GM12878 (cell line): ENCODE results near the gene JAG2. TPM values are rescaled to one million over a fixed set of nuclear protein-coding genes. Genes with fewer than 3 reads are reported as not detected.

Source experiments
- ATAC-seq: fragments of 200-7000 bp; cut with Tn5 transposase; 3 replicates; pipeline ENCODE4 v1.9.1; 2020; ENCODE audit warnings: mild to moderate bottlenecking, moderate library complexity
- BruUV-seq: library from RNA; stranded (reverse); fragments of 400-500 nt; replicated peaks from 2 replicates; lab custom pipeline; 2021; lab: Mats Ljungman, UMichigan
- CTCF ChIA-PET: fragments of 300-600 bp; sonication (Branson Sonifier 250); formaldehyde crosslinking; extraction: SDS; loops from one replicate; lab custom pipeline; 2021; ENCODE audit warnings: inconsistent platforms; lab: Yijun Ruan, JAX
- POLR2A ChIA-PET: fragments of 350-600 bp; formaldehyde crosslinking; extraction: SDS; loops from one replicate; lab custom pipeline; 2021; ENCODE audit warnings: inconsistent platforms; lab: Charles Lee
- RAD21 ChIA-PET: fragments of 300-600 bp; sonication (Branson Sonifier 250); formaldehyde crosslinking; loops from one replicate; lab custom pipeline; 2023; ENCODE audit warnings: antibody characterized with exemption; ENCODE audit not compliant: unreplicated experiment; lab: Charles Lee
- SMC1A ChIA-PET: fragments of 300-600 bp; sonication (Branson Sonifier 250); formaldehyde crosslinking; loops from one replicate; lab custom pipeline; 2023; ENCODE audit not compliant: unreplicated experiment, uncharacterized antibody; lab: Charles Lee
- DNase-seq: peaks from one replicate; pipeline ENCODE4 v3.0.0-alpha.2; 2011; ENCODE audit warnings: low read depth, low spot score
- FAIRE-seq: peaks from 3 replicates; lab custom pipeline; 2011; peaks lifted over from hg19 to GRCh38; lab: Jason Lieb, UNC
- H2AFZ ChIP-seq: 2 replicates; pipeline ENCODE4 v1.6.0; 2011; ENCODE audit warnings: low read depth, low read length, control low read depth; ENCODE audit not compliant: control insufficient read depth
- H3K27ac ChIP-seq: 2 replicates; pipeline ENCODE4 v1.5.1; 2011; ENCODE audit warnings: control low read depth; ENCODE audit not compliant: control insufficient read depth, insufficient read depth
- H3K27me3 ChIP-seq, 2 experiments: replicated peaks in 1 of 2; 2 replicates each; pipeline versions ENCODE4 v1.6.0 to v1.6.1; 2011; ENCODE audit warnings: low read length in 1 of 2; ENCODE audit not compliant: control insufficient read depth in 2 of 2, insufficient read depth in 2 of 2
- H3K36me3 ChIP-seq, 2 experiments: 2 replicates each; pipeline ENCODE4 v1.5.1; 2011; ENCODE audit warnings: low read length in 1 of 2; ENCODE audit not compliant: control insufficient read depth in 2 of 2, insufficient read depth in 2 of 2
- H3K4me1 ChIP-seq: 2 replicates; pipeline ENCODE4 v1.6.1; 2011; ENCODE audit warnings: mild to moderate bottlenecking, low read length, moderate library complexity, mixed read lengths; ENCODE audit not compliant: control insufficient read depth, insufficient read depth
- H3K4me2 ChIP-seq: 2 replicates; pipeline ENCODE4 v1.6.0; 2011; ENCODE audit warnings: control low read depth; ENCODE audit not compliant: control insufficient read depth, insufficient read depth
- H3K4me3 ChIP-seq: fragments of 200-600 bp; sonication (generic); 2 replicates; pipeline ENCODE4 v1.5.1; 2016
- H3K79me2 ChIP-seq: 2 replicates; pipeline ENCODE4 v1.6.0; 2011; ENCODE audit warnings: low read length; ENCODE audit not compliant: control insufficient read depth, insufficient read depth
- H3K9ac ChIP-seq: 2 replicates; pipeline ENCODE4 v1.8.0; 2011; ENCODE audit warnings: low read length, control low read depth, mixed read lengths; ENCODE audit not compliant: control insufficient read depth, insufficient read depth
- H3K9me3 ChIP-seq: replicated peaks from 3 replicates; pipeline ENCODE4 v1.5.1; 2011; ENCODE audit warnings: mild to moderate bottlenecking, low read length; ENCODE audit not compliant: control insufficient read depth, insufficient read depth
- H4K20me1 ChIP-seq: 2 replicates; pipeline ENCODE4 v1.6.0; 2011; ENCODE audit not compliant: control insufficient read depth, insufficient read depth
- BCLAF1 ChIP-seq: fragments of 450-650 bp; IDR thresholded peaks from 2 replicates; pipeline ENCODE4 v1.6.1; 2017; ENCODE audit warnings: antibody characterized with exemption, mild to moderate bottlenecking, moderate library complexity
- CHD1 ChIP-seq: IDR thresholded peaks from 2 replicates; pipeline ENCODE4 v1.6.1; 2012; ENCODE audit warnings: low read depth, low read length, improper control_type of control experiment
- CREB1 ChIP-seq: IDR thresholded peaks from 2 replicates; pipeline ENCODE4 v1.6.1; 2012; ENCODE audit warnings: low read depth, mild to moderate bottlenecking, inconsistent platforms
- ETV6 ChIP-seq, 2 experiments: fragments of 450-650 bp in 1 of 2; IDR thresholded peaks in 1 of 2; conservative IDR thresholded peaks in 1 of 2; 2 replicates each; pipeline ENCODE4 v1.6.1; 2014; ENCODE audit warnings: antibody characterized with exemption in 1 of 2, borderline replicate concordance in 1 of 2, low read depth in 1 of 2, mild to moderate bottlenecking in 1 of 2, moderate library complexity in 1 of 2
- GABPA ChIP-seq: IDR thresholded peaks from 2 replicates; pipeline ENCODE4 v1.6.1; 2014; ENCODE audit warnings: antibody characterized with exemption, low read depth, mild to moderate bottlenecking, inconsistent platforms
- HCFC1 ChIP-seq: fragments of 150-350 bp; IDR thresholded peaks from 2 replicates; pipeline ENCODE4 v1.6.1; 2014; ENCODE audit warnings: low read length
- IKZF2 ChIP-seq, 2 experiments: fragments of 450-650 bp; IDR thresholded peaks; 2 replicates each; pipeline ENCODE4 v1.6.1; 2017; ENCODE audit warnings: mild to moderate bottlenecking in 2 of 2, moderate library complexity in 2 of 2
- SMAD5 ChIP-seq: IDR thresholded peaks from 2 replicates; pipeline ENCODE4 v1.6.1; 2016; ENCODE audit warnings: antibody characterized with exemption, low read depth
- SP1 ChIP-seq: IDR thresholded peaks from one replicate; pipeline ENCODE4 v1.6.1; 2011; ENCODE audit warnings: low read depth, low read length
- WGBS: methylation state at CpG from one replicate; pipeline ENCODE4 v1.1.6; 2016; ENCODE audit warnings: low lambda C conversion rate; ENCODE audit not compliant: insufficient replicate concordance, insufficient coverage; ENCODE audit errors: missing lambda C conversion rate; 5-methylcytosine and 5-hydroxymethylcytosine counted together
- in situ Hi-C: fragments of 300-500 bp; cut with MboI; formaldehyde crosslinking; loops from 9 replicates; pipeline ENCODE4 v1.14.3; 2018; ENCODE audit warnings: mixed read lengths
- intact Hi-C: fragments of 100-400 bp; cut with micrococcal nuclease; formaldehyde crosslinking; loops from one replicate; pipeline ENCODE4 v1.14.2; 2022; ENCODE audit not compliant: unreplicated experiment
- polyA plus RNA-seq, 11 experiments: library from polyadenylated mRNA; depleted of rRNA in 4 of 11; unstranded in 6 of 11; stranded (reverse) in 5 of 11; fragments of >200 nt; fragmentation: Nextera tagmentation in 4 of 11; fragmentation: Illumina TruSeq in 1 of 11; extraction: Ambion mirVana in 4 of 11; extraction: Trizol in 1 of 11; gene quantifications; 1 replicate in 1 of 11; 2 replicates in 10 of 11; pipeline versions ENCODE4 v1.2.1 to v1.2.3, GENCODE V29; 2011 to 2016; ENCODE audit warnings: inconsistent platforms in 2 of 11, missing spikeins in 2 of 11, low read depth in 1 of 11
- total RNA-seq, 4 experiments: library from RNA; depleted of rRNA in 3 of 4; stranded (reverse); fragments of >200 nt in 3 of 4; fragmentation: Illumina TruSeq in 1 of 4; extraction: Trizol in 1 of 4; gene quantifications; 2 replicates each; pipeline versions ENCODE4 v1.2.1 to v1.2.3, GENCODE V29; 2013 to 2021
- TF ChIP-seq, protein P1 (sequence below): IDR thresholded peaks from 2 replicates; pipeline ENCODE4 v1.6.1; 2011; ENCODE audit warnings: low read depth, low read length, improper control_type of control experiment, borderline replicate concordance
- TF ChIP-seq, protein P2 (sequence below): IDR thresholded peaks from 2 replicates; pipeline ENCODE4 v1.6.1; 2011; ENCODE audit warnings: low read depth, mild to moderate bottlenecking, low read length, moderate library complexity, borderline replicate concordance; ENCODE audit errors: extremely low read depth
- TF ChIP-seq, protein P3 (sequence below): fragments of 450-650 bp; IDR thresholded peaks from 2 replicates; pipeline ENCODE4 v1.6.1; 2016; ENCODE audit warnings: mild to moderate bottlenecking, moderate library complexity, borderline replicate concordance

The JAG2 gene
- total and polyA plus RNA-seq, 10 of the 15 experiments (the other 5 are each of a cell fraction or from before 2014, with no cell fraction given) = 0.04 to 0.14 (median 0.06) TPM; not detected in 5

GRCh38 chr14:105192866-105193731, 24.5 kb upstream of the JAG2 start (continued):
- TF ChIP-seq BCLAF1 = no peak
- TF ChIP-seq, protein P1, sequence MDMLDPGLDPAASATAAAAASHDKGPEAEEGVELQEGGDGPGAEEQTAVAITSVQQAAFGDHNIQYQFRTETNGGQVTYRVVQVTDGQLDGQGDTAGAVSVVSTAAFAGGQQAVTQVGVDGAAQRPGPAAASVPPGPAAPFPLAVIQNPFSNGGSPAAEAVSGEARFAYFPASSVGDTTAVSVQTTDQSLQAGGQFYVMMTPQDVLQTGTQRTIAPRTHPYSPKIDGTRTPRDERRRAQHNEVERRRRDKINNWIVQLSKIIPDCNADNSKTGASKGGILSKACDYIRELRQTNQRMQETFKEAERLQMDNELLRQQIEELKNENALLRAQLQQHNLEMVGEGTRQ = no peak
- TF ChIP-seq SP1 = no peak
- no peak for TF ChIP-seq HCFC1
- TF ChIP-seq GABPA = no peak
- no peak for TF ChIP-seq CHD1

DNA sequence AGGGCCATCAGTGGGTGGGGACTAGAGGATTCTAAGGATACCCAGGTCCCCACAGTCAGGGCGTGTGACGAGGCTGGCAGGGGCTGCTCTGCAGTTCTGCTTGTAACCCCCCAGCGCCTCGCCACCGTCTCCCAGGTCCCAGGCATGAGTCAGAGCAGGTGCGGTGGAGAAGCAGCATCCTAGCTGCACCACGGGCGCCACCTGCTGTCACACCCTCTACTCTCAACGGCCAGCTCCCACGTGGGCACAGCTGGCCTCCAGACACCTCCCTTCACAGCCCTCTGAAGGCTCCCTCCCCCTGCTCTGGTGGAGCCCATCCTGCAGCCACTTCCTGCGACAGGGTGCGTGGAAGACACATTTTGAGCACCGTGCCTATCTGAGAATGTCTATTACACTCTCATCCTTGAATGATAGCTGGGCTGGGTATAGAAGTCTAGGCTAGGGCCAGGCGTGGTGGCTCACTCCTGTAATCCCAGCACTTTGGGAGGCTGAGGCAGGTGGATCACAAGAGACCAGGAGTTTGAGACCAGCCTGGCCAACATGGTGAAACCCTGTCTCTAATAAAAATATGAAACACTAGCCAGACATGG, 19.5 kb upstream of the JAG2 start:
- H3K36me3 ChIP-seq = no peaks in the 10 kb centered on the region
- ChIA-PET CTCF (interaction anchor here (1.0 kb wide), 1 partner anchor 98 kb away, joined by 4 read pairs; no protein-coding TSS in a partner anchor), RAD21 (interaction anchor here (0.6 kb wide), 1 partner anchor 200 kb away, joined by 4 read pairs; no protein-coding TSS in a partner anchor), SMC1A (interaction anchor here (1.2 kb wide), 1 partner anchor 98 kb away, joined by 3 read pairs; no protein-coding TSS in a partner anchor), POLR2A (no interaction called here)
- FAIRE-seq = no peak
- no peaks in the 10 kb centered on the region; a peak in 1 of 4 replicates for H3K27me3 ChIP-seq
- H3K4me1 ChIP-seq = no peaks in the 10 kb centered on the region
- no peak overlapping the region for H2AFZ ChIP-seq
- WGBS = 64% methylated on average over 14 of the region's 14 CpGs
- BruUV-seq = no TSS peak
- no peak overlapping the region for H3K4me3 ChIP-seq
- in situ Hi-C loops (no loop called here), intact Hi-C loops (no loop called here)
- no peak overlapping the region for H3K9ac ChIP-seq
- no peaks in the 10 kb centered on the region for H3K79me2 ChIP-seq
- no peak overlapping the region for H3K4me2 ChIP-seq
- DNase-seq = no peak
- no peak for ATAC-seq
- H3K27ac ChIP-seq = no peak overlapping the region
- peaks cover 2% of the 10 kb centered on the region; the same call in 1 of the 3 replicates for H3K9me3 ChIP-seq
- H4K20me1 ChIP-seq = no peaks in the 10 kb centered on the region
- TF ChIP-seq CREB1 (no peak), IKZF2 (IDR thresholded peaks at IDR 0.05) (no peak), ETV6 (conservative IDR thresholded peaks at IDR 0.05 in 1 of 2, IDR thresholded peaks at IDR 0.05 in 1 of 2; ENCODE audit: borderline replicate concordance in 1 of 2, low read depth in 1 of 2) (no peak), SMAD5 (no peak), SP1 (no peak)
- TF ChIP-seq, protein P2, sequence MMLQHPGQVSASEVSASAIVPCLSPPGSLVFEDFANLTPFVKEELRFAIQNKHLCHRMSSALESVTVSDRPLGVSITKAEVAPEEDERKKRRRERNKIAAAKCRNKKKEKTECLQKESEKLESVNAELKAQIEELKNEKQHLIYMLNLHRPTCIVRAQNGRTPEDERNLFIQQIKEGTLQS = no peak
- TF ChIP-seq, protein P3, sequence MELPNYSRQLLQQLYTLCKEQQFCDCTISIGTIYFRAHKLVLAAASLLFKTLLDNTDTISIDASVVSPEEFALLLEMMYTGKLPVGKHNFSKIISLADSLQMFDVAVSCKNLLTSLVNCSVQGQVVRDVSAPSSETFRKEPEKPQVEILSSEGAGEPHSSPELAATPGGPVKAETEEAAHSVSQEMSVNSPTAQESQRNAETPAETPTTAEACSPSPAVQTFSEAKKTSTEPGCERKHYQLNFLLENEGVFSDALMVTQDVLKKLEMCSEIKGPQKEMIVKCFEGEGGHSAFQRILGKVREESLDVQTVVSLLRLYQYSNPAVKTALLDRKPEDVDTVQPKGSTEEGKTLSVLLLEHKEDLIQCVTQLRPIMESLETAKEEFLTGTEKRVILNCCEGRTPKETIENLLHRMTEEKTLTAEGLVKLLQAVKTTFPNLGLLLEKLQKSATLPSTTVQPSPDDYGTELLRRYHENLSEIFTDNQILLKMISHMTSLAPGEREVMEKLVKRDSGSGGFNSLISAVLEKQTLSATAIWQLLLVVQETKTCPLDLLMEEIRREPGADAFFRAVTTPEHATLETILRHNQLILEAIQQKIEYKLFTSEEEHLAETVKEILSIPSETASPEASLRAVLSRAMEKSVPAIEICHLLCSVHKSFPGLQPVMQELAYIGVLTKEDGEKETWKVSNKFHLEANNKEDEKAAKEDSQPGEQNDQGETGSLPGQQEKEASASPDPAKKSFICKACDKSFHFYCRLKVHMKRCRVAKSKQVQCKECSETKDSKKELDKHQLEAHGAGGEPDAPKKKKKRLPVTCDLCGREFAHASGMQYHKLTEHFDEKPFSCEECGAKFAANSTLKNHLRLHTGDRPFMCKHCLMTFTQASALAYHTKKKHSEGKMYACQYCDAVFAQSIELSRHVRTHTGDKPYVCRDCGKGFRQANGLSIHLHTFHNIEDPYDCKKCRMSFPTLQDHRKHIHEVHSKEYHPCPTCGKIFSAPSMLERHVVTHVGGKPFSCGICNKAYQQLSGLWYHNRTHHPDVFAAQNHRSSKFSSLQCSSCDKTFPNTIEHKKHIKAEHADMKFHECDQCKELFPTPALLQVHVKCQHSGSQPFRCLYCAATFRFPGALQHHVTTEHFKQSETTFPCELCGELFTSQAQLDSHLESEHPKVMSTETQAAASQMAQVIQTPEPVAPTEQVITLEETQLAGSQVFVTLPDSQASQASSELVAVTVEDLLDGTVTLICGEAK = no peak
